GM21529 (cell line): Measurements from ENCODE around the gene IFIT1B.

ENCODE experiments used
- ATAC-seq: cut with Tn5 transposase; IDR thresholded peaks from one replicate; pipeline ENCODE4 v1.9.1; 2021; ENCODE audit not compliant: unreplicated experiment

The IFIT1B gene

DNA sequence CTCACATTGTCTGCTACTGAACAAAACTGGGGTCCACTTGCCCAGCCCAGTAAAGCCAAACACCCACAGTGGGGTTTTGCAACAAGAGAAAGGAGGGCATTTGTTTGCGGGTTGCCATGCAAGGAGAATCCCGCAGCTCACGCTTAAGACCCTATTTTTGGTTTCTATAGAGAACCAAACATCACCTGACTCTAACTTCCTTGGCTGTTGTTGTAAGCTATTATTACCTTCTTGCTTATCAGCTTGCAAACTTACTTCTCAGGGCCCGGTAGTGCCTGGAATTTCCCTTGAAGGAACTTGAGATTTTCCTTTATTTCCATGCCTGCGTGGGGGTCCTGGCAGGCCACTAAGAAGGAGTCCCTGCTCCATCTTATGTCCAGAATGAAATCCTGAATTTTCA is 29.4 kb upstream of the IFIT1B start:
- no peak for ATAC-seq

DNA sequence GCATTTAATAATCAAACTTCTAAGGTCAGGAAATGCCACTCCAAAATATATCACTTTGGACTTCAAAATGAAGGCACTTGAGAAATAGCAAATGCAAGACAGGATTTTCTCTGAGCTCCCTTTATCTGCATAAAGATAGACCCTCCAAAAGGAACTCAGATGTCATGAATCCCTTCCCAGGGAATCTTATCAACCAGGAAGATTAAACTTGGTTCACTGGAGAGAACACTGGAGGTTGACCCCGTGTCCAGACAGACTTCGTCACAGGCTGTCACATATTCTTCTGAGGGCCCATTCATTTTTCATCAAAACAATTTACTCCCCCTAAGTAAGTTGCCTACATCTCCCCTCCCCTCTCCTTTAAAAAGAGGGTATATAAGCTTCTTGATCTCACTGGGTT is 28.9 kb upstream of the IFIT1B start:
- ATAC-seq = no peak

- ATAC-seq = peak; percentile 40
Measured at GRCh38 chr10:89350631-89351315, 27.1 kb upstream of the IFIT1B start.

DNA sequence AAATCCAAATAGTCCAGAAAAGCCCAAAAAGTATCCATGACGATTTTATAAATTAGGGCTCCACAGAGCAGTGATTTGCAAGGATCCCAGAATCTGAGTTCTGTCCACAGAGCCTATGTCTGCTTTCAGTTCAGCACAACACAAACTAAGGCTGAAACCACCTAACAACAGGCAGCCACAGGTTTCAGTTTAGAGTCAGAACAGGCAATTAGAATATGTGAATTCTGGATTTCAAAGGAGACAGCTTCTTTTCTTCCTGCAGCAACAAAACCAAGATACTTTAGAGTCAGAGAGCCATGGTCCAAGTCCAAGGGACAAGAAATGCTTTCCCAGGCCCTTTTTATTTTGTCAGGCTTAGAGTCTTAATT is 26.5 kb upstream of the IFIT1B start:
- ATAC-seq = peak; percentile 85

GRCh38 chr10:89351780-89352597 is 25.9 kb upstream of the IFIT1B start:
- peak; percentile 47 for ATAC-seq

- ATAC-seq = no peak
Measured at GRCh38 chr10:89352802-89353201, 25.1 kb upstream of the IFIT1B start.

GRCh38 chr10:89355394-89355931 is 22.4 kb upstream of the IFIT1B start:
- ATAC-seq = no peak

GRCh38 chr10:89357096-89357495 is 20.8 kb upstream of the IFIT1B start:
- no peak for ATAC-seq

- no peak for ATAC-seq
Measured at GRCh38 chr10:89357975-89358374, 19.9 kb upstream of the IFIT1B start.

- no peak for ATAC-seq
Measured at GRCh38 chr10:89360157-89360556, 17.7 kb upstream of the IFIT1B start.

DNA sequence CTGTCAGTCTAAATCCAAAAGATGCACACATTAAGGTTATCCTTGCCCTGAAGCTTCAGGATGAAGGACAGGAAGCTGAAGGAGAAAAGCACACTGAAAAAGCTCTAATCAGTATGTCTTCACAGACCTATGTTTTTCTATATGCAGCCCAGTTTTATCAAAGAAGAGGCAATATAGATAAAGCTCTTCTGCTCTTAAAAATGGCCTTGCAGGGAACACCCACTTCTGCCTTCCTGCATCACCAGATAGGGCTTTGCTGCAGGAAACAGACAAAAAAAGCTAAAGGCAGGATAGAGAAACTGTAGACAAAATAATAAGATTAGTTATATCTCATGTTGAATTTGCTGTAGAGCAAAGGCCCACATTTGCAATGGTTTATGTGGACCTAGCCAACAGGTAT is 14.9 kb upstream of the IFIT1B start:
- no peak for ATAC-seq

DNA sequence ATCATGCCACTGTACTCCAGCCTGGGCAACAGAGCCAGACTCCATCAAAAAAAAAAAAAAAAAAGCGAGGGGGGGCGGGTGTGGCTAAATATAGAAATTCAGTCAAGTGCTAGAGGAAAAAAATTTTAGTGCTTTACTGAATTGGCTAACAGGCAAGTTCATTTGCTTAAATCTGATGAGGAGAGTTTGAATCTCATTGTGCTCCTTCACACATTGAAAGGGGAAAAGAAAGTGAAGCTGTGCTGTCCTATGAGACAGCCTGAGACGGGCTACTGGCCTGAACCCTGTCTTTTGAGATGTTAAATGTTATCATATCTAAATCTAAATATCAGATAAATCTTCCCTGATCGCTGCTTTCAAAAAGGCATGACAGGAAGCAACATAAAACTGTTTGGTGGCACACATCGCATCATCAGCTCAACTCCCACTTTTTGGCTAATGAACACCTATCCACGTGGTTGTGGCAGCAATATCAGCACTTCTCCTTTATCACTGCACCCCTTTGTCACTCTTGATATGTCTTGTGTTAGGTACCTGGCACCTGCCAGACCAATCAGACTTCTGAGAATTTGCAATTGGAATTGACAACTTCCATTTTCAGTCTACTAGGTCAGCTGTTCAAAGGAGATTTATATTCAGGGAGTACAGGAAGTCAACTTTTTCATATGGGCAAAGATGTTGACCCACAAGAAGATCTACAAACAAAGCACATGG is 14.0 kb upstream of the IFIT1B start:
- peak; percentile 43 for ATAC-seq

DNA sequence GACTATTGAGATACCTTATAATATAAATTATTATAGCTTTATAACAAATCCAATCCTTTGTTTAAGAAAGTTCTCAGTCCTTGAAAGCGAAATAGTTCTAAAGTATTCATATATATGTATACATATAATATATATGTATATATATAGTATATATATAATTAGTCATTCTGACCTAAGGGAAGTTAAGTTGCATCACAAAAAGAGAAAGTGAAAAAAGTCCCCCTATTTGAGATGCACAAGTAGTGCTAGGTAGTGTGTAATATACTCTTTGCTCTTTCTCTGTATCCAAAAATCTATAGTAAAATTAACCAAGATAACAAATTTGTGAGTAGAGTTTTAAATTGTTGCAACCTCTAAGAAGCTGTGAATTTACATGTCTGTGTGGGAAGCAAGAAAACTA is 13.3 kb upstream of the IFIT1B start:
- ATAC-seq = peak; percentile 31

DNA sequence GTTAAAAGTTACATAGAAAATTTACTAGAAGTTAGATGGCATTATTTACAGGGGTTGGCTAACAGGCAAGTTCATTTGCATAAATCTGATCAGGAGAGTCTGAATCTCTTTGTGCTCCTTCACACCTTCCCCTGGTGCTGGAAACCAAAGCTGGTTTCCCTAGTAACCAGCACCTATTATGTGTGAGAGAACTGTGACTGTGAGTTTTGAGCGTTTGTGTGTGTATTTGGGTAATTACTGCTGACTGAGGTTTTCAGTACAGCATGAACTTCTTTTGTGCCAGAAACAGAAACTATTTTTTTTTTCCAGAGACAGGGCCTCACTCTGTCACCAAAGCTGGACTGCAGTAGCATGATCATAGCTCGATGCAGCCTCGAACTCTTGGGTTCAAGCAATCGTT is 10.3 kb upstream of the IFIT1B start:
- ATAC-seq = peak; percentile 65

- ATAC-seq = no peak
Measured at GRCh38 chr10:89368129-89368528, 9.7 kb upstream of the IFIT1B start.

- ATAC-seq = no peak
Measured at GRCh38 chr10:89369156-89370105, 8.4 kb upstream of the IFIT1B start.

- ATAC-seq = no peak
Measured at GRCh38 chr10:89371079-89371478, 6.8 kb upstream of the IFIT1B start.

DNA sequence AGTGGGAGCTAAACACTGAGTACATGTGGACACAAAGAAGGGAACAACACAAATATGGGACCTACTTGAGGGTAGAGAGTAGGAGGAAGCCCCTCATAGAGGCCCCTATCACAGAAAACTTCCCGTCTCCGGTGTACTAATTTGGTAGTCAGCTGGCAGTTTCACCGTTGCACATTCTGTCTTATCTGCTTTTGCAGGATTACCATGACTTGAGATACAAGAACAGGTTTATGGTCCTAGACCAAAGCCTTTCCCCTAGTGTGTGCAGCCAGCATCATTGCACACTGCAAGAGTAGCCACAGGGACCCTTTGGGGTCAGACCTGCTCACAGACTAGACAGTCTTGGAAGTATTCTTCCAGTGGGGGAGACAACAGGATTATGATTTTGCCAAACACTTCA is 5.9 kb upstream of the IFIT1B start:
- no peak for ATAC-seq

GRCh38 chr10:89373916-89374711 is 3.7 kb upstream of the IFIT1B start:
- no peak for ATAC-seq

DNA sequence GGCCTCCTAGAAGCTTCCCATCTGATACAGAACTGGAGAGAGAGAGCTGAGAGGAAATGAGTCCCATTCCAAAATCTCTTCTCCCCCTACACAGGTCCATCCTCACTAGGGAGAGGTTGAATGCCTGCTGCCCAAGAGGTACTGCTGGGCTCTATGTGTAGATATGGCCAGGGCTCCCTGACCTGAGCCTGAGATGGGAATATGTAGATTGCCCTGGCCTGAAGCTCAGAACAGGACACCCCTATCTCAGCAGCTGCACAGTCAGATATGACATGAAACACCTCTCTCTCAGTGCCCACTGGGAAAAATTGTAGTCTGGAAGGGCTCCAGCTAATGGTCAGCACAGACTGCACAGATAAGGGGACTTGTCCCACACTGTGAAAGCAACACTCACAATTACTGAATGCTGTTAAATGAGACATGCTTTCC is 3.1 kb upstream of the IFIT1B start:
- no peak for ATAC-seq
